SU-DHL-6 (cell line): ENCODE data around the gene KIAA0825.

Source experiments
- H2AFZ ChIP-seq: fragments of 200-600 bp; sonication (generic); 2 replicates; pipeline ENCODE4 v1.6.1; 2014; ENCODE audit warnings: low read depth, mild to moderate bottlenecking, moderate library complexity, mixed read lengths, antibody characterized with exemption, low read length; ENCODE audit not compliant: severe bottlenecking
- H3F3A ChIP-seq: fragments of 200-600 bp; shearing (Covaris generic); 2 replicates; pipeline ENCODE4 v1.6.0; 2016; ENCODE audit warnings: antibody characterized with exemption, mild to moderate bottlenecking; ENCODE audit not compliant: insufficient read depth
- H3K27ac ChIP-seq: fragments of 200-600 bp; sonication (generic); 2 replicates; pipeline ENCODE4 v1.5.1; 2016; ENCODE audit warnings: low read depth, mild to moderate bottlenecking, low read length, moderate library complexity, mixed read lengths
- H3K27me3 ChIP-seq: fragments of 200-600 bp; sonication (generic), shearing (Covaris generic); 2 replicates; pipeline ENCODE4 v1.6.0; 2014; ENCODE audit warnings: mild to moderate bottlenecking, low read length
- H3K36me3 ChIP-seq: fragments of 200-600 bp; sonication (generic); 2 replicates; pipeline ENCODE4 v1.6.1; 2014; ENCODE audit warnings: mild to moderate bottlenecking, low read length, mixed read lengths
- H3K4me2 ChIP-seq: fragments of 300-600, 200-600 bp; shearing (Covaris generic), sonication (generic); 2 replicates; pipeline ENCODE4 v1.6.0; 2014; ENCODE audit warnings: low read length, low read depth, mild to moderate bottlenecking; ENCODE audit not compliant: poor library complexity, severe bottlenecking
- H3K4me3 ChIP-seq: fragments of 200-600 bp; sonication (generic); 2 replicates; pipeline ENCODE4 v1.5.1; 2014; ENCODE audit warnings: antibody characterized with exemption, low read length, mild to moderate bottlenecking, mixed read lengths; ENCODE audit not compliant: insufficient read depth, poor library complexity, severe bottlenecking
- H3K79me2 ChIP-seq: fragments of 200-600 bp; sonication (generic); 2 replicates; pipeline ENCODE4 v1.6.1; 2014; ENCODE audit warnings: mild to moderate bottlenecking, low read length, moderate library complexity; ENCODE audit not compliant: insufficient read depth
- H3K9ac ChIP-seq: fragments of 200-600 bp; sonication (generic); 2 replicates; pipeline ENCODE4 v1.7.0; 2014; ENCODE audit warnings: mild to moderate bottlenecking, low read length
- H3K9me2 ChIP-seq: fragments of 200-600 bp; sonication (generic); replicated peaks from 2 replicates; pipeline ENCODE4 v1.6.1; 2014; ENCODE audit warnings: low read length; ENCODE audit not compliant: insufficient read depth
- H3K9me3 ChIP-seq: fragments of 200-600 bp; sonication (generic); 2 replicates; pipeline ENCODE4 v1.6.1; 2014; ENCODE audit warnings: low read length, mixed read lengths; ENCODE audit not compliant: insufficient read depth
- H4K20me1 ChIP-seq: fragments of 200-600 bp; sonication (generic); 2 replicates; pipeline ENCODE4 v1.6.1; 2014; ENCODE audit warnings: low read depth, mild to moderate bottlenecking, antibody characterized with exemption, low read length, moderate library complexity, mixed read lengths
- CTCF ChIP-seq: fragments of 200-600 bp; sonication (generic); IDR thresholded peaks from one replicate; pipeline ENCODE4 v1.5.1; 2017; ENCODE audit warnings: antibody characterized with exemption, mild to moderate bottlenecking, low read length, moderate library complexity; ENCODE audit not compliant: insufficient read depth, poor library complexity, severe bottlenecking
- EZH2phosphoT487 ChIP-seq: fragments of 200-600 bp; sonication (generic), shearing (Covaris generic); conservative IDR thresholded peaks from 2 replicates; pipeline ENCODE4 v1.6.1; 2018; ENCODE audit warnings: mild to moderate bottlenecking, antibody characterized with exemption, low read length, moderate library complexity, mixed read lengths

The KIAA0825 gene

GRCh38 chr5:94353605-94354004 lies 264.8 kb downstream of the KIAA0825 start:
- no peaks in the 10 kb centered on the region for H3K79me2 ChIP-seq
- H3K9me2 ChIP-seq, result no peaks in the 10 kb centered on the region
- TF ChIP-seq EZH2phosphoT487, result no peak
- no peak for TF ChIP-seq CTCF
- H3K4me3 ChIP-seq, result no peak overlapping the region
- no peaks in the 10 kb centered on the region for H3F3A ChIP-seq
- H3K9me3 ChIP-seq, result no peaks in the 10 kb centered on the region
- no peaks in the 10 kb centered on the region for H3K27me3 ChIP-seq
- no peak overlapping the region for H3K27ac ChIP-seq
- H4K20me1 ChIP-seq, result no peaks in the 10 kb centered on the region
- H3K4me2 ChIP-seq, result no peak overlapping the region
- no peak overlapping the region for H3K9ac ChIP-seq
- H2AFZ ChIP-seq, result no peak overlapping the region
- H3K36me3 ChIP-seq, result no peaks in the 10 kb centered on the region

- H3K79me2 ChIP-seq, result no peaks in the 10 kb centered on the region
- no peak overlapping the region for H3K9ac ChIP-seq
- no peak overlapping the region for H2AFZ ChIP-seq
- H3K4me2 ChIP-seq, result no peak overlapping the region
- H3K27ac ChIP-seq, result no peak overlapping the region
- no peaks in the 10 kb centered on the region for H3K9me2 ChIP-seq
- no peaks in the 10 kb centered on the region for H4K20me1 ChIP-seq
- H3K27me3 ChIP-seq, result no peaks in the 10 kb centered on the region
- no peaks in the 10 kb centered on the region for H3K36me3 ChIP-seq
- TF ChIP-seq EZH2phosphoT487, result no peak
- TF ChIP-seq CTCF, result no peak
- no peaks in the 10 kb centered on the region for H3F3A ChIP-seq
- H3K4me3 ChIP-seq, result no peak overlapping the region
- H3K9me3 ChIP-seq, result no peaks in the 10 kb centered on the region
Observed at GRCh38 chr5:94347130-94347529, 271.3 kb downstream of the KIAA0825 start.

GRCh38 chr5:94345257-94345656 lies 273.1 kb downstream of the KIAA0825 start:
- Histone ChIP-seq H3K27me3 (no peaks in the 10 kb centered on the region), H2AFZ (no peak overlapping the region), H3K9me3 (no peaks in the 10 kb centered on the region), H4K20me1 (no peaks in the 10 kb centered on the region), H3K4me2 (no peak overlapping the region), H3K9ac (no peak overlapping the region), H3F3A (no peaks in the 10 kb centered on the region), H3K4me3 (no peak overlapping the region), H3K9me2 (no peaks in the 10 kb centered on the region), H3K79me2 (no peaks in the 10 kb centered on the region), H3K27ac (no peak overlapping the region), H3K36me3 (no peaks in the 10 kb centered on the region)
- no peak for TF ChIP-seq CTCF
- TF ChIP-seq EZH2phosphoT487, result no peak
